ENCODE data around the gene MECR.

The MECR gene

GRCh38 chr1:29230553-29231378, at the start of gene MECR:
Gene MECR (minus strand): TSS chr1:29230934. CDS start chr1:29230906, 28 bp downstream.
- peak; percentile 29 for TF ChIP-seq CTCF (IDR thresholded peaks at IDR 0.05; ENCODE audit: low read depth, low read length)
- peak; percentile 93 to 94 for DNase-seq (ENCODE audit: low read depth in 2 of 2)
- peak within 1 kb of the TSS; percentile 75 to 78 for H3K4me3 ChIP-seq (replicated peaks in 1 of 2; ENCODE audit: low read depth in 2 of 2, low read length in 2 of 2)

- no peak for TF ChIP-seq CTCF (IDR thresholded peaks at IDR 0.05; ENCODE audit: low read depth, low read length)
- H3K4me3 ChIP-seq (replicated peaks in 1 of 2; ENCODE audit: low read depth in 2 of 2, low read length in 2 of 2), result no peak overlapping the region
- no peak for DNase-seq (ENCODE audit: low read depth in 2 of 2)
These were observed 49.2 kb upstream of the MECR start for GRCh38 chr1:29279951-29280391.

GRCh38 chr1:29279406-29279805, 48.7 kb upstream of the MECR start:
- no peak overlapping the region for H3K4me3 ChIP-seq (replicated peaks in 1 of 2; ENCODE audit: low read depth in 2 of 2, low read length in 2 of 2)
- no peak for TF ChIP-seq CTCF (IDR thresholded peaks at IDR 0.05; ENCODE audit: low read depth, low read length)
- no peak for DNase-seq (ENCODE audit: low read depth in 2 of 2)

GRCh38 chr1:29278124-29278523, 47.4 kb upstream of the MECR start:
- no peak for DNase-seq (ENCODE audit: low read depth in 2 of 2)
- H3K4me3 ChIP-seq (replicated peaks in 1 of 2; ENCODE audit: low read depth in 2 of 2, low read length in 2 of 2), result no peak overlapping the region
- TF ChIP-seq CTCF (IDR thresholded peaks at IDR 0.05; ENCODE audit: low read depth, low read length), result no peak

GRCh38 chr1:29275435-29275834, 44.7 kb upstream of the MECR start:
- no peak for DNase-seq (ENCODE audit: low read depth in 2 of 2)
- no peak for TF ChIP-seq CTCF (IDR thresholded peaks at IDR 0.05; ENCODE audit: low read depth, low read length)
- H3K4me3 ChIP-seq (replicated peaks in 1 of 2; ENCODE audit: low read depth in 2 of 2, low read length in 2 of 2), result no peak overlapping the region

- TF ChIP-seq CTCF (IDR thresholded peaks at IDR 0.05; ENCODE audit: low read depth, low read length), result no peak
- no peak for DNase-seq (ENCODE audit: low read depth in 2 of 2)
- no peak overlapping the region for H3K4me3 ChIP-seq (replicated peaks in 1 of 2; ENCODE audit: low read depth in 2 of 2, low read length in 2 of 2)
These were observed 41.6 kb upstream of the MECR start for GRCh38 chr1:29272147-29272907.

Data from cardiac fibroblast (primary cell).